GM19099 (cell line): ENCODE measurements around the gene ETV3L.

Source experiments
- POLR2A ChIP-seq: IDR thresholded peaks from 3 replicates; pipeline ENCODE4 v1.6.1; 2011; ENCODE audit warnings: low read depth; ENCODE audit not compliant: insufficient read length; ENCODE audit errors: extremely low read depth

ETV3L gene

DNA sequence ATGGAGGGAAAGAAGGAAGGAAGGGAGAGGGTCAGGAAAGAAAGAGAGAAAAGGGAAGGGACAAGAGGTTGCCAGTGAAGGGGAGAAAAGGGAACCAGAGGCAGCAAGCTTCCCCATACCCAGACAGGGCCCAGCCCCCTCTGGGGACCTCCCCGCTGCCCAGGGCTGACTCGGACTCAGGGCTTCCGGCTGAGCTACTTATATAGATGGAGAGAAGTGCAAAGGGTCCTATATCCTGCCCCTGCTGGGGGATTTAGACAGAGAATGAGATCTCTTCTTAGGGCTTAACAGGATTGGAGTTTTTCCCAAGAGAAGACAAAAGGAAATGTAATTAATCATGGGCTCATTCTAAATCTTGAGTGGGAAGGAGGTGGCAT is at the start of gene ETV3L:
Gene ETV3L (minus strand): TSS at position 176 of the 377 bp plus-strand sequence. CDS start 285 bp downstream, outside the sequence.
- no peak for TF ChIP-seq POLR2A

DNA sequence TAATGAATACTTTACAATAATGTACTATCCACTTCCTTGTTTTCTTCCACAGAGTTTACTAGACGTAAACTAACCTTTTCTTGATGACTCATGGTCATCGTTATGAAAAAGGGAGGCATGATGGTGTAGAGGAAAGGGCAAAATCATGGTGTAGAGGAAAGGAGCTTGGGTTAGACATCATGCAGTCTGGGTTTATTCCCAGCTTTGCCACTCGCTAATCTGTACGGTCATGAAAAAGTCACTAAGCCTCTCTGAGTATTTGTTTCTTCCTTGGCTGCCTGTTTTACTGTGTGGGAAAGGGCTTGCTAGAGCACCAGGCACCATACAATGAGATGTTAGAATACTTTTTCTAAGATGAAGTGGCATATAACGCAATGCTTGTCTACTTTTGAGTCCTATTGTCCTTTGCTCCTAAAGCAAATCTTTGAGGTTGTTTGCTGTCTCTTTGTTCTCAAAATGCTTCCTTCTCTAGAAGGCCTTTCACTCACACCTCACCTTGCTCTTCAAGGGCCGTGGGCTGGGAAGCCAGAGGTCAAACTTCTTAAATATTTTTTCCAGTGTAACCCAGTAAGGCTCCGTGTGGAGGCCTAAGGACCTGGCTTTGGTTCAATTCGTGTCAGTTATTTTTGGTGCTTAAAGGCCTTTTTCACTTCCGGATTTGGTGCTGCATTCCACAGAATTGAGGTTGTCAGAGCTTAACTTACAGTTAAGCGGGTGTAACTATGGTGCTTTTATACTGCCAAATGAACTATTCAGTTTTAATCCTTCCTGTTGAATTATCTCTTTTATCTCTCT is 48.5 kb upstream of the ETV3L start:
- TF ChIP-seq POLR2A, result no peak

DNA sequence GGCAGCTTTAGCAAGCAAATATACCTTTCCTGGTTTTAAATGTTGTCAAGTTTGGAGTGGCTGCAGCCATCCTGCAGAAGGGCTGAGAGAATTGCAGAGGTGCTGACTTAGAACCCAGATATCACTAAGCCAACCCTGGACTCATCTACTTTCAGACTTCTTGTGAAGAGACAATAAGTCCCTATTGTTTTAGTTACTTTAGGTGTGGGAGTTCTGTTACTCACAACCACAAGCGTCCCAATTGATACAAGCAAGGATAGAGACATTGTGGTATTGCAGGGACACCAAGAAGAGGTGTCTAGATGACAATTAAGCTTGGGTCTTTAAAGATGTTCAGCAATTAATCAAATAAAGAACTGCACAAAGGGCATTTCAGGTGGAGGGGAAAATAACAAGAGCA is 47.4 kb upstream of the ETV3L start:
- TF ChIP-seq POLR2A, result no peak

DNA sequence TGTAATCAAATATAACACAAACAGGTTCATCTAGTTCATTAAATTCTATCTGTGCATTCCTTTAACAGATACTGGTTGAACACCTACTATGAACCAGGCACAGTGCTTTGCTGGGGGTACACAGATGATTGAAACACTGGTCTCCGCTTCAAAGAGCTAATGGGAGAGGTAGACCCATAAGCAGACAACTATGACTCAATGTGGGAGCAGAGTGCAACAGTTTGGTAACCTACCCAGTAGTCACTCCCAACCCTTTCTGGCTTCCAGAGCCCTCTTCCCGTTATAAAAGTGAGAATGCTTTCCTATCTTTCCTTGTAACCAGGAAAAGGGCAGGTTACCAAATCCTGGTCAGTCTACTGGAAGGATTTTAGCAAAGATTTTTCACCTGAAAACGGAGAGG is 46.6 kb upstream of the ETV3L start:
- no peak for TF ChIP-seq POLR2A

DNA sequence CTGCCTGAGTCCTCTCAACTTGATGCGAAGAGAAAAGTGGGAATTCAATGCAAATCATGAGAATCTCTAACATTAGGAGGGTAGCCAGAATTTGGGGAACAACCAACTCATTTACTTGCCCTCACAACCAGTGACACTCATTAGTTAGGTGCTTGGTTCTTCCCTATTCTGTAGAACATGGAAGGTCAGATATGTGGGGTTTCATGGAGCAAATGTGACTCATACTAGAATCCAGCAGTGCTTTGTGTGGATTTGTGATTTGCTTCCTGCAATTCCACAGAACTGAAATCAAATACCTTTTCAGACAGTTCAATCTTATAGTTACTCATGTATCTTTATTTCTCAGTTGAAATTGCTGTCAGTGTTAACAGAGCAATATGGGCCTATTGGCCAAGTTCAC is 45.5 kb upstream of the ETV3L start:
- no peak for TF ChIP-seq POLR2A

DNA sequence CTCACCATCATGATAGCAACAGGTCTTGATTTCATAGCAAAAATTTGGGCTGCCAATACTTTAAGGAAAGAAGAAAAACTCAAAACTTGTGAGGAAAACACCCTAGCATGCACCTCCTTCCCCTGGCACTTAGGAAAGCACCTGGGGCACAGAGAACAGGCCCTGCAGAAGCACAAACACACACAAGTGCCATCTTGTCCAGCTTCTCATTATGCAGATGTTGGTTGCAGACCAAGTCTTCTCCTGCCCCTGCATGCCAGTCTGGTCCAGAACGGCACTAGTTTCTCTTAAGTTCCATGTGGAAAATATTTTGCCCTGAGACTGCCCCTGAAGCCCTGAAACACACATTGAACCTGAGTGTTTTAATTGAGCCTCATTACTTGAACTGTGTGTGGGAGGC is 44.9 kb upstream of the ETV3L start:
- no peak for TF ChIP-seq POLR2A

DNA sequence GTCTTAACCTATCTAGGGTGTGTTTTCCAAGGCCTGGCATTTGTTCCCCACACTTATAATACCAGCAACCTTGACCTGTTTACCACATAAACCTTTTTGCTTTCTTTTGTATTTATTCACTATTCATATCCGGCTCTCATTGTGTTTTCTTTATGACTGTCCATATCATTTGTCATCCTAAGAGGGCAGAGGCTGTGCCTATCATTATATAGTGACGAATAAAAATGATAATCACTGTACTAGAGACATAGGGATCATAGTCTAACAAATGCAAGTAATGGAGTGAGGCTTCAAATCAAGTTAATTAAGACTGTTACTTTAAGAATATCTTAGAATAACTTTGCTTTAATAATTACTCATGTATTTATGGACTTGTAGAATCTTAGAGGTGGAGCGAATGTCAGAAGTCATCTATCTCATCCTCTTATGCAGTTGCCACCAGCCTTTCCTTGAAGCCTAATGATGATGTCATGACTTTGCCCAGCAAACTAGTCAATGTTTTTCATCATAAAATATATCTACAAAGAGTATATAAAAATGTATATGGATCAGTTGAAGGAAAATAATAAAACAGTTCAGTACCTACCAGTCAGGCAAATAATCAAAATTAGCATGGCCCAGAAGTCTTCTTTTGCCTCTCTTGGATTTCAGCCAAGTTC is 43.3 kb upstream of the ETV3L start:
- TF ChIP-seq POLR2A, result no peak

DNA sequence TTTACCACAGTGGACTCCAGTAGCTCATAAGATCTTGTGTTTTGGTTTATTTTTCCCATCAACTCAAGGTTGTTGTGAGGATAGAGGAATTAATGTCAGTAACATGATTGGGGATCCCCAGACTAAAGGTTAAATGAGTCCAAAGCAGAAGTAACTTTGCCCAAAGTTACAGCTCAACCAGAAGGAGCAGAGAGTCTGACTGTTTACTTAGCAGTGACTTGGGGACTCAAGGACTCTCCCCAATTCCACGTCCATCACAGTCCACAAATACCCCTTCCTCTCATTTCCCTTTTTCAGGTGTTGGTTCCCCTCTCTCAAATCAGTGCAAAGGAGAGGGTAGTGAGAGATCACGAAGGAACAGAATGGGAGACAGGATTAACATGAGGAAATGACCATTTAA is 42.6 kb upstream of the ETV3L start:
- no peak for TF ChIP-seq POLR2A

DNA sequence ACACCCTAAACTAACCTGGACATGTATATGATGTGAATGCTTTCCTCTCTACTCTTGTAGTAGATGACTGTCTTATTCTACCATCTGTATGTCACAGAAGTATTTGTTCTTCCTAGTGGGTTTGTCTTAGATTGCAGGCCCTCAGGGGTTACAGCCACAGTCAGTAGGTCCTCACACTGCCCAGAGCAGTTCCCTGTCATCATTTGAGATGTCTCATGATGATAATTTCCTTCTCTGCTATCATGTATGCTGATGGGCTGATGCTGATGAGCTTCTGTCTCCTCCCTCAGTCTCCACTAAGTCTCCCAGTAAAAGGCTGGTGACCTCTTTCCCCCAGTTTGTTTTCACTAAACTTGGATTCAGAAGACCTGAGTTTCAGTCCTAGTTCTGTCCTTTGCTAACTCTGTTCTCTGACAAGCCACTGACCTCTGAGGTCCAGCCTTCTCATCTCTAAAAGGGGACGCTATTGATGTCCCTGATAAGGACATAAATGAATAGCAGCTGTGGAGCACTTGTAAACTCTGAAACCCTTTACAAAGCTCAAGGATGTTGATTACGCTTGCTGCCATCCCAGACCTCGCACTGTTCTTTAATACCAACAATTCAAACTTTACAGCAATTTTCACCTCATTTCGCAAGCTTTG is 41.7 kb upstream of the ETV3L start:
- TF ChIP-seq POLR2A, result no peak

DNA sequence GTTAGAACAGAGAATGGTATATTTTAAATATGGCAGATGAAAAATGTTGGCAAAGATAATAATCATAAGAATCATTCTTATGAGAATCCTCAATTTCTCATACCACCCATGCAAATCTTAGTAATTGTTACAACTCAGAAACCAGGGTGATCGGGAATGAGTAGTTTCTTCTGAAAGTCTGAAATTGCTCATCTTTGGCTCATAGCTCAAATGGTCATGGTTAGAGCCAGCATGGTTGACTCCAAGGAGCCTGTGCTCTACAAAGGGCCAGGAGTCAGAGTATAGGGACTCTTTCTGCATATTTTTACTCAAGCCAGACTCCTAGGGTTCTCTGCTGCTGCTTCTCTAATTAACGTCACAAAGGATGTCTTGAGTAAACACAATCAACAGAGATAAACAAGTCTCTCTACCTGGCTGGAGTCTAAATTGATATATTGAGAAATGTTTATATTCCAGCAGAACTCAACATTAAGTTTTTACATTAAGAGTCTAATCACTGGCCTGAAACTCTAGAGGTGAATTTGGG is 40.5 kb upstream of the ETV3L start:
- no peak for TF ChIP-seq POLR2A

DNA sequence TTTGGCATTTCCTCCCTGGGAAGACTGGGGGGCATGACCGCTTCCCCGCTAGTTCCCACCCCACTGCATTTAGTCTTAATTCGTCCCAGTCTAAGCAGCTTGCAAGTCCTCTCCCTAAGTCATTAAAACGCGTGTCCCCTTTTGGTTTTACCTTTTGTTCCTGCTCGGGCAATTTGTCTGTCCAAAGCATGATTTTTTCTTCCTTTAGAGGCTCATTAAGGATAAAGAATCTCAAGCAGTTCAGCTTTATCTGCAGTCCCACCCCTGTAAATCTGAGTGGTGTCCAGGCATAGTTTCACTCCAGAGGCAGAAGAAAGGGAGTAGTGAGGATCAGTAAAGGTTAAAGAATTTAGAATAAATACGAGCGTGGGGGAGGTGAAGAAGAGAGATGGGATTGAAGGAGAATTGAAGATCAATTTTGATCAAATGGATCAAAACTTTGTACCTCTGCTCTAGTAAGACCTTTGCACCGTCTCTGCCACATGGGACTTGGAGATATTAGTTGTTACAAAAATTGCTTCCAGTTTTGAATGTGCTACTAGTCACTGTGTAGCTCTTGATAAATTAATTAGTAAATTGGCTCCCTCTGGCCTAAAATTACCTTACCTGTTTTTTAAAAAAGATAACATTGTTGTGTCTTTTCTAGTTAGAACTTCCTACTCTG is 39.6 kb upstream of the ETV3L start:
- TF ChIP-seq POLR2A, result no peak

DNA sequence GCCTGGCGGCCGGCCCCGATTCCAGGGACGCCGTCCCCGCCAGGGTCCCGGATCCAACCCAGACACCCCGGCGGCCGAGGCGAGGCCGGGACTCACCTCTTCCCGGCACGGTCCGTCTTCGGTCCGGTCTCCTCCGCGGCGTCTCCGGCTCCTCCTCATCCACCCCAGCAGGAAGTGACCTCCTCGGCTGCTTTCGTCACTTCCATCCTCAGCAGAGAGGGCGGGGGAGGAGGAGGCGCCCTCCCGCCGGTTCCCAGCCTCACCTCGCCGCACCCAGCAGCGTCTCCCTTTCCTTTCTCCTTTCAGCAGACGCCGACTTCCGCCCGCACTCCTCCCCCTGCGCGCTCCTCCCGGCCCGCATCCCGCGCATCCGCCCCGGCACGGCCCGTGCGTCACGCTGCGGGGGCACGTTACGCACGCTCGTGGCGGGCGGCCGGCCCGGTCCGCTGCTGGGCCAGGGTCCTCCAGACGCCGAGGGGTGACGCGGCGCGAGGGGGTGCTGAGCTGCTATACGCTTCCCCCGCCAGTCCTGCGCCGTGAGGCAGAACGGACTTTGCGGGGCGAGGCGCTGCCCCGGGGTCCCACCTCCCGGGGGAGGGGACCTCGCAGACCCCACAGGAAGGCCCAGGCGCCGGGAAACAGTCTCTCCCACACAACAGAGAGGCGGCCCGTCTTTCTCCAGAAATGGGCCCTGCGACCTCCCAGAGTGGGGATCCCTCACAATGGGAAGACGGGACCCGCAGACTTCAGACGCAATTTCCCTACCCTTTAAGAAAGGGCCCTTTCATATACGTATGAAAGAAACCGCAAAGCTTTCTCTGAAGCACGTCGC is 38.8 kb upstream of the ETV3L start, which contains the start of gene ETV3:
Gene ETV3 (minus strand): TSS at position 176 of the 832 bp plus-strand sequence. CDS start 2,043 bp downstream, outside the sequence.
- peak; percentile 88 for TF ChIP-seq POLR2A

DNA sequence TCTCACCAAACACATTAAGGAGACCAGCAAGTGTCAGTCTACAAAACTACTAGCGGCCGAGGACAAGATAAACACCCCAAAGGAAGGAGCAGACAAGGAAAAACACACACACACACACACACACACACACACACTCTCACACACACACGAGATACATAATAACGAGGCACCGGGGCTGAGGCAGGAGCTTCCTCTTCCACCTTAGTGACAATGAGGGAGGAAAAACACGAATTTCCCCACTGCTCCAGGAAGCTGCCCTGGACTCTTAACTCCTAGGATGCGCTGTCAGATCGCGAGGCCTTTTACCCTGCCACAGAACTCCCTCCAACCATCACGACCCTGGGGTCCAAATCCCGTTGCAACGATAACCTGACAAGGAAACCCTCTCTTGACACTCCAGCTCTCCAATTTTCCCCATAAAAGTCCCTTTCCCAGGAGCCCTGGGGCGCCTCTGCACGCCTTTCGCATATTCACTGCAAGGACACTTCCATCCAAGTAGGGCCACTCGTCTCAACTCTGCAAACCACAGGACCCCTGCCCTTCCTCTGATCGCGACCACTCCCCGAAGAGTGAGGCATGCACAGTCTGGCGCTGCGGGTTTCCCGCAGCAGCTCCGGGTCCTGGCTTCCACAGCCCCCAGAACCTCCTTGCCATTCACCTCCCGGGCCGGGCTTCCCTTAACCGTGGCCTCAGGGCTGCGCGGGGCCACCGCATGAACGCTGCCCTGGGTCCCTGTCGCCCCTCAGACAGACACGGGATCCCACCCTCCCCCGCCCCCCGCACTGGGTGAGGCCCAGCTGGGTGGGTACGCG is 38.0 kb upstream of the ETV3L start:
- no peak for TF ChIP-seq POLR2A

DNA sequence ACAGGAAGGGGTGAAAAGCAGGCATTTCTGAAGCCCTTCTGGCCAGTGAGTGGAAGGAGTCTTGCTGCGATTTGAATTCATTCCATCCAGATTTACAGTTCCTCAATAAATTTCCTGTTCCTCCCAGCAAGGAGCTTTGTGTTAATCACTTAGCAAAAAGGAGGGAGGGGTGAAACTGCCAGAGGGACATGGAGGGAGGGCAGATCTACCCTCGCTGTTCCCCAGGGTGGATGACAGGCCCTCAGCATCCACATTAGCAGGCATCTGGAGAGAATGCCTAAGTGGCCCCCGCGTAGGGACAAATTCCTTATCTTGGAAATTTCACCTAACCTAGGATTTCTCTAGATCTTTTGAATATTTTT is 37.4 kb upstream of the ETV3L start:
- no peak for TF ChIP-seq POLR2A

DNA sequence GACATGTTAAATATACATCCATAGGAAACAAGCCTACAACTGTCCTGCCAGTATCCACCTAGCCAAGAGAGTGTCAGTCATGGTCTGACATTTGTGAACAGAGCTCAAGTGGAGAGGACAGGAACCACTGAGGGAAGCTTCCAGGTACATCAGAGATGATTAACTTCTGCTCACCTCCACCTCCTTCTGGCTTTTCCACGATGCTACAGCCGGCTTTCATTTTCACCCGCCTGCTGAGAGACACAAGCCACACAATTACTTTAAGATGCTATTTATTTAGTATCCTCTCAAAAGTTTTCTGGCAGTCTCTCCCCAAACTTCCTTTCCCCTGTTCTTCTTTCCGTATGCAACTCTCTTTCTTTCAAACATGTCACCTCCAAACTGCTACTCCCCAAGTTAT is 36.5 kb upstream of the ETV3L start:
- TF ChIP-seq POLR2A, result no peak
